ENCODE data around the gene IL20.
A peak's percentile ranks its signal among the peaks of the same experiment; 100 is the strongest.

IL20 gene

DNA sequence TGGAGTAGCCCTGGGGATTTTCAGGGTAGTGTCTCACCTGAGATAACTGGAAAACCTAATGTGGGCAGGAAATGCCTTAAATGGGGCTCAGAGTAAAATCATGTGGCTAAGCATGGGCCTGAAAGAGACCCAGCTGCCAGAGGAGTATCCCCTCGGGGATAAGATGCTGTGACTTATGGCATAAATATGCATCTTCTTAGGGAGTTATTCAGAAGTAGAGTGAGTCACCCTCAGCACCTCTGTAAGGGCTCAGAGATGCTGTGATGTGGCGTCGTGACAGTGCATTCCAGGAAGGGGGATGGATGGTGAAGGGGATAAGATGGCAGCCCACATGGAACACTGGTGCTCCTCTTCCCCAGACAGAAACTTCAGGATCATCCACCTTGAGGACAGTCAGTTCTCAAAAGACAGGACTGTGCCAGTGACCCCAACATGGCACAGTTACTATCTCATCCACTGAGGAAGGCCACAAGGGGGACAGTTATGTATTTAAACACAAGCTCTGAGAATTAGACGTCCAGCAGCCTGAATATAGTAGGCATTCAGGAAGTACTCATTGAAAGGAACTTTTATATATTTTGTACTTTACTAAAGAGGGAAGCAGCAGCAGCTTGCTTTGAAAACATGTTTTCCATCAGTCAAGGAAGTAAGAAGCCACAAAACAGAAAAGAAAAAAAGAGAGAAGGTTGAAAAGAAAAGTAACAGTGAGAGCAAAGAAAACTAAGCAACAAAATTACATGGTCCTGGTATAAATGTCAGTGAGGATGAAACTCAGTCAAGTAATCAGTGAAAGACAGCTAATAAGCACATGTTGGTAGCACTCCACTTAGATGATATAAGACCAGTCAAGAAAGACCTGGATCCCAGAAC lies 40.1 kb downstream of the IL20 start:
- DNase-seq (ENCODE audit: low read depth): no peak
- H3K4me3 ChIP-seq (ENCODE audit: low read length): no peak overlapping the region
- TF ChIP-seq, protein P1, sequence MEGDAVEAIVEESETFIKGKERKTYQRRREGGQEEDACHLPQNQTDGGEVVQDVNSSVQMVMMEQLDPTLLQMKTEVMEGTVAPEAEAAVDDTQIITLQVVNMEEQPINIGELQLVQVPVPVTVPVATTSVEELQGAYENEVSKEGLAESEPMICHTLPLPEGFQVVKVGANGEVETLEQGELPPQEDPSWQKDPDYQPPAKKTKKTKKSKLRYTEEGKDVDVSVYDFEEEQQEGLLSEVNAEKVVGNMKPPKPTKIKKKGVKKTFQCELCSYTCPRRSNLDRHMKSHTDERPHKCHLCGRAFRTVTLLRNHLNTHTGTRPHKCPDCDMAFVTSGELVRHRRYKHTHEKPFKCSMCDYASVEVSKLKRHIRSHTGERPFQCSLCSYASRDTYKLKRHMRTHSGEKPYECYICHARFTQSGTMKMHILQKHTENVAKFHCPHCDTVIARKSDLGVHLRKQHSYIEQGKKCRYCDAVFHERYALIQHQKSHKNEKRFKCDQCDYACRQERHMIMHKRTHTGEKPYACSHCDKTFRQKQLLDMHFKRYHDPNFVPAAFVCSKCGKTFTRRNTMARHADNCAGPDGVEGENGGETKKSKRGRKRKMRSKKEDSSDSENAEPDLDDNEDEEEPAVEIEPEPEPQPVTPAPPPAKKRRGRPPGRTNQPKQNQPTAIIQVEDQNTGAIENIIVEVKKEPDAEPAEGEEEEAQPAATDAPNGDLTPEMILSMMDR (conservative IDR thresholded peaks at IDR 0.05; ENCODE audit: low read depth, low read length): no peak

DNA sequence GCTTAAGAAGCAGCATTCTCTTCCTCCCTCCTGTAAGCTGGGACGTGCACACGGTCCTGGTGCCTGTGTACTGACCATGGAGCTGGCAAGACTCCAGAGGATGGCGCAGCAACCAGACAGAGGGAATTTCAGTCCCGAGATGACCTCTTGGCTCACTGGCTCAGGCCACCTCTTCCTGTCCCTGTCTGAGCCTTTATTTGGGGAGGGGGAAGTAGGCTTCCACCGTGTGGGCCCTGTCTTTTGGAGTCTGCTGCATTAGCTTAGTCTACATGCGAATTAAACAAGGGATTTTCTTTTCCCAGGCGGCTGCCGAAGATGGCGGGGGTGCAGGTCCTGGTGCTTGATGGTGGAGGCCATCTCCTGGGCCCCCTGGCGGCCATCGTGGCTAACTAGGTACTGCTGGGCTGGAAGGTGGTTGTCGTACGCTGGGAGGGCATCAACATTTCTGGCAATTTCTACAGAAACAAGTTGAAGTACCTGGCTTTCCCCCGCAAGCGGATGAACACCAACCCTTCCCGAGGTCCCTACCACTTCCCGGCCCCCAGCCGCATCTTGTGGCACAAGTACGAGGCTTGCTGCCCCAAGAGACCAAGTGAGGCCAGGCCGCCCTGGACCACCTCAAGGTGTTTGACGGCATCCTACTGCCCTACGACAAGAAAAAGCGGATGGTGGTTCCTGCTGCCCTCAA lies 42.0 kb downstream of the IL20 start:
- H3K4me3 ChIP-seq (ENCODE audit: low read length): no peak overlapping the region
- TF ChIP-seq, protein P1 (conservative IDR thresholded peaks at IDR 0.05; ENCODE audit: low read depth, low read length): peak; percentile 51
- no peak for DNase-seq (ENCODE audit: low read depth)

DNA sequence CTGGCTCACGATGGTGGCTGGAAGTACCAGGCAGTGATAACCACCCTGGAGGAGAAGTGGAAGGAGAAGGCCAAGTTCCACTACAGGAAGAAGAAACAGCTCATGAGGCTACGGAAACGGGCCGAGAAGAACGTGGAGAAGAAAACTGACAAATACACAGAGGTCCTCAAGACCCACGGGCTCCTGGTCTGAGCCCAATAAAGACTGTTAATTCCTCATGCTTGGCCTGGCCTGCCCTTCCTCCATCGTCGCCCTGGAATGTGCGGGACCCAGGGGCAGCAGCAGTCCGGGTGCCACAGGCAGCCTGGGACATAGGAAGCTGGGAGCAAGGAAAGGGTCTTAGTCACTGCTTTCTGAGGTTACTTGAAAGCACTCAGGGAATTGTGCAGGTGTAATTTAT lies 42.6 kb downstream of the IL20 start:
- H3K4me3 ChIP-seq (ENCODE audit: low read length): no peak overlapping the region
- TF ChIP-seq, protein P1 (conservative IDR thresholded peaks at IDR 0.05; ENCODE audit: low read depth, low read length): no peak
- DNase-seq (ENCODE audit: low read depth): no peak

DNA sequence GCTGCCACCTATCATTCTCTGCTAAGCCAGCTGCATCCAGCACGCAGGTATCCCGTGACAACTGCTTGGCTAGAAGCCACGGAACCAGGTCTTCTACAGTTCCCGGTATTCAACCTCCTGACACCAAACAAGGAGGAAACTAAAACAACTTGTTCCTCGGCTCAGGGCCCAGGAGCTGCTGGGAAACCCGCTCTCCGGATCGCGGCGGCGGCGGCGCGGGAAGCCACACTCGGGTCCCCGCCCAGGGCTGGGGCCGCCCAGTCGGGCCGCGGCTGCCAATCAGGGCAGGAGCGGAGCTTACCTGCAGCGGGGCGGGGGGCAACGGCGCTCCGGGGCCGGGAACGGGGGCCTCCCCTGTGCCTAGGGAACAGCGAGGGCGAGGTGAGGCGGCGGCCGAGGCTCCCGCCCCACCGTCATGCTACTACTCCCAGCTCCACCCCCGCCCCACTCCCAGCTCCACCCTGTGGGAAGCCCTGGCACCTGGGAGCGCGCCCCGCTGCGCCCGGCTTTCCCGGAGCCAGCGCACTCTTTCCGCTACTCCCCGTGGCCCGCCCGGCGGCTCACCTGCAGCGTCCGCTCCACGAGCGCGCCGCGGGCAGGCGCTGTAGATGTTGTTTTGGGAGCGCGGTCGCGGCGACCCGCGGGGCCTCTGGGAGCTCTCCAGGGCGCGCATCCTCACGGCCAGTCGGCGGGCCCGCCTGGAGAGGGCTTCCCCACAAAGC lies 43.9 kb downstream of the IL20 start:
- H3K4me3 ChIP-seq (ENCODE audit: low read length): peak overlapping the region; percentile 43
- TF ChIP-seq, protein P1 (conservative IDR thresholded peaks at IDR 0.05; ENCODE audit: low read depth, low read length): no peak
- DNase-seq (ENCODE audit: low read depth): no peak

DNA sequence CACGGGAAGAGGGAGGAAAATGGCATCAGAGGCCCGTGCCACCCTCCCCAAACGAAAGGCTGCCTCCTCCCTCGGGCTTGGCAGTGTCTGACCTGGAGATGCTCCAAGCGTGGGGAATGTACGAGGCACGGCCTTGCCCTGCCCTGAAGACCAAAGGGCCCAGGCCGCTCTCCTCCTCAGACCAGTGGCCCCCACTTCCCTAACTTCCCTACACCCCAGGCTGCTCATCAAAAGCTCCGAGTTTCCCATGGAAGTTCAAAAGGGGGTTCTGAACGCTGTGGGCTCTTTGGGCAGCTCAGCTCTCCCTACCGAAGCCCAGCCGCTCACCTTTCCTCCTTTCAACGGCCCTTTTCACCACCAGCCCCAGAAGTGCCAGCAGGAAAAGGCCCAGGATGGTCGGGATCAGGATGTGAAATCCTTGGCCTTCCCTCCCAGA lies 44.5 kb downstream of the IL20 start:
- H3K4me3 ChIP-seq (ENCODE audit: low read length): peak overlapping the region; percentile 43
- no peak for DNase-seq (ENCODE audit: low read depth)
- TF ChIP-seq, protein P1 (conservative IDR thresholded peaks at IDR 0.05; ENCODE audit: low read depth, low read length): no peak

DNA sequence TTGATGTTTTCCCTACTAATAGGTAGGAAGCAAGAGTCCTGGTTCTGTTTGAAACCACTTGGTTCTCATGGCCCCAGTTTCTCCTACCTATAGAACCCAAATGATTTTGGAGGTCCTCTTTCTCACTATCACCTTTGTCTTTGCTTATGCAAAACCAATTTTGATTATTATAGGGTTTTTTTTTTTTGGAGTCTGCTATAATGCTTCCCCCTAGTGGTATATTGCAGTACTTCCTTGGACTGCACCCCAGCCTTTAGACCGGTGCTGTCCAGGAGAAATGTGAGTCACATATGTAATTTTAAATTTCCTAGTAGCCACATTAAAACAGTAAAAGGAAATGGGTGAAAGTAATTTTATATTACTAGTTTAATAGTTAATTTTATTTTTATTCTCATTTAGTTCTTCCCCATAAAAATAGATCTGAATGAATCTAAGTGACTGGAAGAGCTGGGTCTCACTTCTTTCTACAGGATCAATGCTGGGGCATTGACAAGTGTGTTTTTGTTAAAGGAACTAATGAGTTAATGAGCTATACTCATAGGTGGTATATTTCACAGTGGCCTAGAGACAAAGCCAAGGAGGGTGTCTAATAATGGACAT lies 45.7 kb downstream of the IL20 start:
- H3K4me3 ChIP-seq (ENCODE audit: low read length): no peak overlapping the region
- TF ChIP-seq, protein P1 (conservative IDR thresholded peaks at IDR 0.05; ENCODE audit: low read depth, low read length): peak; percentile 82
- DNase-seq (ENCODE audit: low read depth): no peak

Measured in retinal pigment epithelial cell (primary cell).